Glomerular visceral epithelial cell (primary cell): Measurements from ENCODE around the gene SPTB.

ENCODE experiments used
- DNase-seq: peaks from one replicate; pipeline ENCODE4 v3.0.0-alpha.2; 2016; ENCODE audit errors: extremely low spot score

Gene SPTB

DNA sequence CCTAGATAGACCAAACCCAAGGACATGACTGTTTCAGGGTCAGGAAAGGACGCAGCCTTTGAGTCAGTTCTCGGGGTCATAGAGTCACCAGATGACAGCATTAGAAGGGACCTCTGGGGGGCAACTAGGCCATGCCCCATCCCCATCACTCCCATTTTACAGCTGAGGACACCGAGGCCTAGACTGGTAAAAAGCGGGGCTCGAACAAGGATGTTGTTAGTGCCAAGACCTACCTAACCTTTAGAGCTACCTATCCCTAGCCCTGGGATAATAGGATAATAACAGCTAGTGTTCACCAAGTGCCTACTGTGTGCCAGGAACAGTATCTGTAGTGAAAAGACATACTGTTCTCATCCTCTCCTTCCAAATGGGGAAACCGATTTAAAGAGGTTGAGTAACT lies 126.8 kb downstream of the SPTB start:
- no peak for DNase-seq

- no peak for DNase-seq
These were observed 130.6 kb downstream of the SPTB start for GRCh38 chr14:64748995-64749714.

- DNase-seq: no peak
These were observed 131.2 kb downstream of the SPTB start for GRCh38 chr14:64748521-64748920.

GRCh38 chr14:64747327-64747726 lies 132.4 kb downstream of the SPTB start:
- no peak for DNase-seq

GRCh38 chr14:64746298-64747250 lies 133.1 kb downstream of the SPTB start:
- peak; percentile 40 for DNase-seq

- DNase-seq: peak; percentile 62
These were observed 134.1 kb downstream of the SPTB start for GRCh38 chr14:64745511-64746091.

DNA sequence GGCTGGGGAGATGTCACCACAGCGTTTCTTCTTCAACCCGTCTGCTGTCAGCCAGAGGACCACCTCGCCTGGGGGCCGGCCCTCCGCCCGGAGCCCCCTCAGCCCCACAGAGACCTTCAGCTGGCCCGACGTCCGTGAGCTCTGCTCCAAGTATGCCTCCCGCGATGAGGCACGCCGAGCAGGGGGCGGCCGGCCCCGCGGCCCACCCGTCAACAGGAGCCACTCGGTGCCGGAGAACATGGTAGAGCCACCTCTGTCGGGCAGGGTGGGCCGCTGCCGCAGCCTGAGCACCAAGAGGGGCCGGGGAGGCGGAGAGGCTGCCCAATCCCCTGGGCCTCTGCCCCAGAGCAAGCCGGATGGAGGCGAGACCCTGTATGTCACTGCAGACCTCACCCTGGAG lies 136.6 kb downstream of the SPTB start:
- no peak for DNase-seq

DNA sequence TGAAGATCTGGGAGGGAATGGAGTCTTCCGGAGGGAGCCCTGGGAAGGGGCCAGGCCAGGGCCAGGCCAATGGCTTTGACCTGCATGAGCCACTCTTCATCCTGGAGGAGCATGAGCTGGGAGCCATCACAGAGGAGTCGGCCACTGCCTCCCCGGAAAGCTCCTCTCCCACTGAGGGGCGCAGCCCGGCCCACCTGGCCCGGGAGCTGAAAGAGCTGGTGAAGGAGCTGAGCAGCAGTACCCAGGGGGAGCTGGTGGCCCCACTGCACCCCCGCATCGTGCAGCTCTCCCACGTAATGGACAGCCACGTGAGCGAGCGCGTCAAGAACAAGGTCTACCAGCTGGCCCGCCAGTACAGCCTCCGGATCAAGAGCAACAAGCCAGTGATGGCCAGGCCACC lies 137.7 kb downstream of the SPTB start:
- DNase-seq: no peak

DNA sequence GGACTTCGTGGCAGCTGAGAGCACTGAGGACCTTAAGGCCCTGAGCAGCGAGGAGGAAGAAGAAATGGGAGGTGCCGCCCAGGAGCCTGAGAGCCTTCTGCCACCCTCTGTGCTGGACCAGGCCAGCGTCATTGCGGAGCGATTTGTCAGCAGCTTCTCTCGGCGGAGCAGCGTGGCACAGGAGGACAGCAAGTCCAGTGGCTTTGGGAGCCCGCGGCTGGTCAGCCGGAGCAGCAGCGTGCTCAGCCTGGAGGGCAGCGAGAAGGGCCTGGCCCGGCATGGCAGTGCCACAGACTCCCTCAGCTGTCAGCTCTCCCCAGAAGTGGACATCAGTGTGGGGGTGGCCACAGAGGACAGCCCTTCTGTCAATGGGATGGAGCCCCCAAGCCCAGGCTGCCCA lies 138.5 kb downstream of the SPTB start:
- DNase-seq: no peak

- DNase-seq: no peak
These were observed 141.4 kb downstream of the SPTB start for GRCh38 chr14:64738281-64738804.

DNA sequence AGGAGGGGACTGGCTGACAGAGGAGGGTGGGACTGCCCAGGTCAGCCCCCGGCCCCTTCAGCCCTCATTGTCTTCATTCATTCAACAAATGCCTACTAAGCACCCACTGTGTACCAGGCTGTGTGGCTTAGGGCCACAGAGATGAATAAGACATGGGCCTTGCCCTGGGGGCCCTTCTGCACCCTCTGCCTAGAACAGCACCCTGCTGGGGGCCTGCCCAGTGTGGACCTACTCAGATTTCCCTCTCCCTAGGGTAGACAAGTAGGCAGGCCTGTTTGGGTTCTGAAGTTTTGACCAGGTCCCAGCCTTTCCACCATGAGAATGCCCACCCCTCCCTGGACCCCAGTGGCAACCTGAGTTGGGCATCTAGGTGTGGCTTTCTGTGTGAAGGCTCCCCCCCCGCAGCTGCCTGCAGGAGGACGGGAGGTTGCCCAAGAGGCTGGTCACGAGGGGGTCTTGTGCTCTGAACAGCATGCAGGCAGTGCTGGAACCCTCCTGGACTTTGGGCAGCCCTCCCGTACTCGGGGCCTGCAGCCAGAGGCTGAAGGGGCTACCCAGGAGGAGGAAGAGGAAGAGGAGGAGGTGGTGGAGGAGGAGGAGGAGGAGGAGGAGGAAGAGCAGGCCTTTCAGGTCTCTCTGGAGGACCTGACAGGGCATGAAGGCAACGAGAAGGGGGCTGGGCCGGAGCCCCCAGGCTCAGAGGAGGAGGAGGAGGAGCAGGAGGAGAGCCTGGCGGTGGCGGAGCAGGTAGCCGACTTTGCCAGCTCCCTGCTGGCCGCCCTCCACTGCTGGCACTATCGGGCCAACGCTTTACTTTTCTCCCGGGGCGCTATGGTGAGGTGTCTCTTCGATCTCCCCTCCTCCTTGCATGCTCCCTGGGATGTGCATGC lies 142.1 kb downstream of the SPTB start:
- DNase-seq: no peak

DNA sequence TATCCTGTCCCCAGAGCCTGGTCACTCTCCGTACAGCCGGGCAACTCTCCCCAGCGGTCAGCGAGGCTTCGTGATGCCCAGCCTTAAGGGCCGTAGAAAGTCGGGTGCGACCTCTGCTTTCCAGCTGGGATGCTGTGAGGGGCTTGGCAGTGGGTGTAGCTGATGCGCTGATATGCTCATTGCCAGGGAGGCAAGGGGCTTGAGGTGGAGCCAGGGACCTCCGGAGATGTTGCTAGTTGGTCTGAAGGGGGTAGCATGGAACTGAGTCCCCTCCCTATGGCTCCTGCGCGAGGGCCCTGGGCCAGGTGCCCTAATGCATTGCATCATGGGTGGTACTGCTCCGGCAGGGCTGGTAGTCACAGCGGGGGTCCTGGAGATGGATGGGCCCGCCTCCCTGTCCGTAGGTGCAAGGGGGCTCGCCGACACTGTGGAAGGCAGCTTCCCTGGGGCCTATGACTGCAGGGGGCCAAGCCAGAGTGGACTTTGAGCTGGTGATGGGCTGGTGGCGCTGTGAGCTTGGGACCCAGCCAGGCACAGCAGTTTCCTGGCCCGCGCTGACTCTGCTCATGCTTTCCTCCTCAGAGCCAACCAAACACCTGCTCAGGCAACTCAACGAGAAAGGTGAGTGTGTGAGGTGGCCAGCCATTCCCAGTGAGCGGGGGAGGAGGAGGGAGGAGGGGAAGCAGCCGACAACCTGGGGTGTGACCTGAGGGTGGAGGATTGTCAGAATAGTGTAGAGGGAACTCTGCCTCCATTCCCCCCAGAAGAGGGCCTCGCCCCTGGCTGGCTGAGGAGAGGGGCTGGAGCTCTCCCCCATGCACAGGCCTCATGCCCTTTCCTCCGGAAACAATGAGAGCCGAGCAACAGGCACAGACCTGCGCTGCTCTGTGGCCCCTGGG lies 143.2 kb downstream of the SPTB start:
- DNase-seq: no peak

DNA sequence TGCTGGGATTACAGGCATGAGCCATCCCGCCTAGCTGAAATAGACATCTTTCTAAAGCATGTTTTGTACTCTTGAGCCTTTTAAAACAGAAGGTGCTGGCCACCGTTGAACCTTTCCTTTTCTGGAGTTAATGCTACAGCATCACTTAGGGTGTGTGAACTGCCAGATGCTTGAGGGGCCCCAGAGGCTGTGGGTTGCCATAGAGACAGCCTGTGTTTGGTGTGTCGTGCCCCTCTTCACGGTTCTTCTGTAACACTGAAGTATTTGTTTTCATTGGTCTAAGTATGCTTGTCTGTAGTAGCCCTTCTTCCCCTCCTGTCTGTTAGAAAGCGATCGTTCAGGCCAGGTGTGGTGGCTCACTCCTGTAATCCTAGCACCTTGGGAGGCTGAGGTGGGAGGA lies 144.7 kb downstream of the SPTB start:
- no peak for DNase-seq

DNA sequence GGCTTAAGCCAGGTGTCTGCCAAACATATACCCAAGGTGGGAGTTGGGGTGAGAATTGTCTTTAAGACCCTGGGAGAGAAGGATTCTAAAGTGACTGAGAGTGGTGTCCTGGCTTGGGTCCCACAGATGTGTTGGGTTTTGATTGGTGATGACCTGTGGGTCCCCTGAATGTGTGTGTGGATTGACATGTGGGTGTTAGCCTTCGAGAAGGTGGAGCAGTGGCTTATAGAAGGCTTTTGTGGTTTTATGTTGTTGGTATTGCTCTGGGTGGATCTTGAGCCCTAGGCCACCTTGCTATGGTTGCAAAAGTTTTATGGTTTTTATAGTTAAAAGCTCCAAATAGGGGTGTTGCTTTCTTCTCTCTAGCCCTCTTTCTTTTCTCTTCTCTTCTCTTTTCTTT lies 145.8 kb downstream of the SPTB start:
- DNase-seq: no peak

GRCh38 chr14:64733321-64733720 lies 146.4 kb downstream of the SPTB start:
- DNase-seq: no peak

DNA sequence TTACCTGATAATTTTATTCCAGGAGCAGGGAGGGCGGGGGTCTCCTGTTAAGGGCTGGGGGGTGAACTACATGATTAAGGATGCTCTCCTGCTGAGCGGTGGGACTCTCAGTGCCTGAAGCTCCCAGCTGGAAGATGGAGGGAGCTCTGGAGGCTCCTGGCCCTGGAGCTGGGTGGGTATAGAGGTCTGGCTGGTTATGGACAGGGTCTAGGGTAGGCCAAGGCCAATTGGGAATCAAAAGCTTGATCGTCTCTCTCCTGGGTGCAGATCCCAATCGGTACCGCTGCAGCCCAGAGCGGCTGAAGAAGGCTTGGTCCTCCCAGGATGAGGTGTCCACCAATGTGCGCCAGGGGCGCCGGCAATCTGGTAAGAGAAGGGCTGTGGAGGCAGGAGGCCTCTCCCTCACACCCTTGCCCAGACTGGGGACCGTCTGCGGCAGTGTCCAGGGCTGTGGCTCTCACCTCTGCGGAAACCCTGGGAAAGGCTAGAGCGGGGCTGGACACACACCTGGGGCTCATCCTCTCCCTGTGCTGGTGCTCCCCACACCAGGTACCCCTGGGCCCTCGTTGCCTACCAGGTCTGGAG lies 147.1 kb downstream of the SPTB start:
- no peak for DNase-seq

GRCh38 chr14:64732066-64732465 lies 147.6 kb downstream of the SPTB start:
- no peak for DNase-seq

GRCh38 chr14:64731141-64731581 lies 148.5 kb downstream of the SPTB start:
- no peak for DNase-seq

DNA sequence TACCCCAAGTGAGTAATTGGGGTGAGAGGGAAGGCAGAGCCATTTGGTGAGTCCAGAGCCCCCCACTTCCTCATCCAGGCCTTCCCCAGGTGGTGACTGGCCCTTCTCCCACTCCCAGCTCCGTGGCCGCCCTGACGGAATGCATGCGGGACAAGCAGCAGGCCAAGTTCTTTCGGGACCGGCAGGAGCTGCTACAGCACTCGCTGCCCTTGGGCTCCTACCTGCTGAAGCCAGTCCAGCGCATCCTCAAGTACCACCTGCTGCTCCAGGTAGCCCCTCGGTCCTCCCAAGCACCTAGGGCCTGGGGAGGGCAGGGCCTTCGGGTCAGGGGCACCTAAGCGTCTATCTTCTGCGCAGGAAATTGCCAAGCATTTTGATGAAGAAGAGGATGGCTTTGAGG lies 149.0 kb downstream of the SPTB start:
- no peak for DNase-seq

DNA sequence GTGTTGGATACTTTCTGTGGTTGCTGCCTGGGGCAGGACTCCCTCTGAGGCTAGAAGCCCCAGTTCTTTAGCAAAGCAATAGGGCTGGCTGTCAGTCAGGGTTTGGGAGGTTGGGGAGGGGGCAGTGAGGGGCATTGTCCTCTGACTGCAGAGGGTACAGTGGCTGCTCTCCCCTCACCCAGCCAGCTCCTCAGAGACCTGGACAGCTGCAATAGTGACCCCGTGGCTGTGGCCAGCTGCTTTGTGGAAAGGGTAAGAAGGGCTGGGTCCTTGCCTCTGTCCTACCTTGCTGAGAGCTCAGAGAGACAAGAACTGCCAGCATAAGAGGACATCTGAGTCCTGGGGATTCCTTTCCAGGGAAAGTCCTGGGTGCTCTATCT lies 149.7 kb downstream of the SPTB start:
- DNase-seq: no peak
